Mammary epithelial cell (primary cell): Measurements from ENCODE around the gene AGR2.

Experiments used
- EZH2 ChIP-seq: IDR thresholded peaks from 2 replicates; pipeline ENCODE4 v1.6.1; 2012; ENCODE audit warnings: low read length, inconsistent platforms, borderline replicate concordance
- TF ChIP-seq, protein P1 (sequence below), 2 donors: IDR thresholded peaks in 1 of 2; conservative IDR thresholded peaks in 1 of 2; 2 replicates each; pipeline ENCODE4 v1.5.1; 2011 to 2012; ENCODE audit warnings: inconsistent platforms in 2 of 2, low read length in 2 of 2, mild to moderate bottlenecking in 2 of 2, control low read depth in 1 of 2, low read depth in 1 of 2; ENCODE audit not compliant: insufficient read depth in 1 of 2; ENCODE audit errors: extremely low read depth in 1 of 2

- TF ChIP-seq, protein P1, sequence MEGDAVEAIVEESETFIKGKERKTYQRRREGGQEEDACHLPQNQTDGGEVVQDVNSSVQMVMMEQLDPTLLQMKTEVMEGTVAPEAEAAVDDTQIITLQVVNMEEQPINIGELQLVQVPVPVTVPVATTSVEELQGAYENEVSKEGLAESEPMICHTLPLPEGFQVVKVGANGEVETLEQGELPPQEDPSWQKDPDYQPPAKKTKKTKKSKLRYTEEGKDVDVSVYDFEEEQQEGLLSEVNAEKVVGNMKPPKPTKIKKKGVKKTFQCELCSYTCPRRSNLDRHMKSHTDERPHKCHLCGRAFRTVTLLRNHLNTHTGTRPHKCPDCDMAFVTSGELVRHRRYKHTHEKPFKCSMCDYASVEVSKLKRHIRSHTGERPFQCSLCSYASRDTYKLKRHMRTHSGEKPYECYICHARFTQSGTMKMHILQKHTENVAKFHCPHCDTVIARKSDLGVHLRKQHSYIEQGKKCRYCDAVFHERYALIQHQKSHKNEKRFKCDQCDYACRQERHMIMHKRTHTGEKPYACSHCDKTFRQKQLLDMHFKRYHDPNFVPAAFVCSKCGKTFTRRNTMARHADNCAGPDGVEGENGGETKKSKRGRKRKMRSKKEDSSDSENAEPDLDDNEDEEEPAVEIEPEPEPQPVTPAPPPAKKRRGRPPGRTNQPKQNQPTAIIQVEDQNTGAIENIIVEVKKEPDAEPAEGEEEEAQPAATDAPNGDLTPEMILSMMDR (conservative IDR thresholded peaks at IDR 0.05 in 1 of 2, IDR thresholded peaks at IDR 0.05 in 1 of 2; ENCODE audit: extremely low read depth in 1 of 2, insufficient read depth in 1 of 2, low read depth in 1 of 2, low read length in 2 of 2), result no peak
- TF ChIP-seq EZH2, result no peak
Observed at GRCh38 chr7:16838386-16838785, 33.6 kb upstream of the AGR2 start.
